Loucy (cell line): ENCODE results near the gene RIIAD1.

Source experiments
- EZH2phosphoT487 ChIP-seq: fragments of 200-600 bp; IDR thresholded peaks from 2 replicates; pipeline ENCODE4 v1.6.1; 2018; ENCODE audit warnings: antibody characterized with exemption, mild to moderate bottlenecking, moderate library complexity, borderline replicate concordance
- TF ChIP-seq, protein P1 (sequence below): fragments of 200-600 bp; sonication (generic); conservative IDR thresholded peaks from 2 replicates; pipeline ENCODE4 v1.5.1; 2014; ENCODE audit warnings: mild to moderate bottlenecking, antibody characterized with exemption, low read length

DNA sequence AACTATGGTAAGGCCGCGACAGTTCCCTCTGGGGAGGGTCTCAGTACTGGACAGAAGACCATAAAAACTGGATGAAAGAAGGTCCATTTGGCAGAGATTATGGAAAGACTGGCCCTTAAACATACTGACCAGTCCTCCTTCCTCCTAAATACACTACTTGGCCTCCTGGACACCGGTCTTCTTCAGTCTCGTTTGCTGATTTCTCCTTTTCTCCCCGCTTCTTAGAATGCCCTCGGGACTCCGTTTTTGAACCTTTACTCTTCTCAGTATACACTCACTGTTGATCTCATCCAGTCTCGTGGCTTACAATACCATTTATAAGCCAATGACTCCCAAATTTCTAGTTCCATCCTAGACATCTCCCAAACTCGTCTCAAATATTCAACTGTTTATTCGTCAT, 42.7 kb downstream of the RIIAD1 start:
- TF ChIP-seq, protein P1, sequence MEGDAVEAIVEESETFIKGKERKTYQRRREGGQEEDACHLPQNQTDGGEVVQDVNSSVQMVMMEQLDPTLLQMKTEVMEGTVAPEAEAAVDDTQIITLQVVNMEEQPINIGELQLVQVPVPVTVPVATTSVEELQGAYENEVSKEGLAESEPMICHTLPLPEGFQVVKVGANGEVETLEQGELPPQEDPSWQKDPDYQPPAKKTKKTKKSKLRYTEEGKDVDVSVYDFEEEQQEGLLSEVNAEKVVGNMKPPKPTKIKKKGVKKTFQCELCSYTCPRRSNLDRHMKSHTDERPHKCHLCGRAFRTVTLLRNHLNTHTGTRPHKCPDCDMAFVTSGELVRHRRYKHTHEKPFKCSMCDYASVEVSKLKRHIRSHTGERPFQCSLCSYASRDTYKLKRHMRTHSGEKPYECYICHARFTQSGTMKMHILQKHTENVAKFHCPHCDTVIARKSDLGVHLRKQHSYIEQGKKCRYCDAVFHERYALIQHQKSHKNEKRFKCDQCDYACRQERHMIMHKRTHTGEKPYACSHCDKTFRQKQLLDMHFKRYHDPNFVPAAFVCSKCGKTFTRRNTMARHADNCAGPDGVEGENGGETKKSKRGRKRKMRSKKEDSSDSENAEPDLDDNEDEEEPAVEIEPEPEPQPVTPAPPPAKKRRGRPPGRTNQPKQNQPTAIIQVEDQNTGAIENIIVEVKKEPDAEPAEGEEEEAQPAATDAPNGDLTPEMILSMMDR, result no peak
- no peak for TF ChIP-seq EZH2phosphoT487
